ENCODE data around the gene INTS14. TPM values are rescaled to one million over a fixed set of nuclear protein-coding genes. Genes with fewer than 3 reads are reported as not detected.

Gene INTS14
- 10 to 100 TPM; 23.5 to 33.6 (median 26.4) TPM for total RNA-seq
- total RNA-seq (2013): 32.3 TPM

DNA sequence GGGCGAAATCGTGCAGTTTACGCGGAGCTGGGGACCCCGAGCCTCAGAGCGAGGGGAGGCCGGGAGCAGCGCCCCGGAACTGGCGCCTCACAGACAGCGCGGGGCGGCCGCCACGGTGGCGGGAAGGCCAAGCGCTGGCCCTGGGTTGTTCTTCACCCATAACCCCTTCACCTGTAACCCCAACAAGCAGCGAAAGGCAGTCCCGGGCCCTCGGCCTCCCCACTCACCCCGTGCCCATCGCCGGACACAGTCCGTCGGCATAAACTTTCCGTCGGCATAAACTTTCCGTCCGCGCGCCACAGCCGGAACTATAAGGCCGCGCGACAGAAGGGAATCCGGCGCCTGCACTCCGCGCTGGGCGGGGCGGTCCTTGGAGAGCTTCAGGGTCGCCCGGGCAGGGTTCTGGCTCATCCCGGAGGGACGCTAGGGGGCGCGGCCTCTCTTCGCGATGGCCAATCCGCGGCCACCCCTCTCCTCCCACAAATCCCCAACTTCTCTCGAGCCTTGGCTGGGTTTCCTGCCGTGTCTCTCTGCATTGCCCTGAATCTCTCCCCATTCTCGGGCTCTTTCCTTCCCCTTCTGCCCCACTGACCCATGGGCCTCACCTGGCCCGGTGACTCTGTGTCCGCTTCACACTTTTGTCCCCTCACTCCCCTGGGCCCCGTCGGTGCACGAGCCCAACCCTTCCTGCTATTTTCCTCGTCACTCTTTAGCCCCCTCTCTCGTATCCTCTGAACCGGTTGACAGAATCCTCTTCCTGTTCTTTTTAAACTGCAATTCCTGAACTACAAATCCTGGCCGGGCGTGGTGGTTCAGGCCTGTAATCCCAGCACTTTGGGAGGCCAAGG, at the start of gene INTS14:
TSS of gene INTS14 (minus strand) at position 261 of the 848 bp plus-strand sequence. CDS start 3,751 bp downstream, outside the sequence.
- H3K9me3 Mint-ChIP-seq: no peaks in the 10 kb centered on the region
- Histone ChIP-seq H3K4me3 (ENCODE audit: low read length) (peak within 1 kb of the TSS; percentile 79), H3K36me3 (ENCODE audit: control insufficient read depth, insufficient read depth, low read length) (no peaks in the 10 kb centered on the region), H3K9me3 (ENCODE audit: control insufficient read depth, insufficient read depth, low read length) (no peaks in the 10 kb centered on the region), H3K27ac (ENCODE audit: low read length) (peak within 1 kb of the TSS; percentile 93), H3K27me3 (ENCODE audit: control insufficient read depth, insufficient read depth, low read length) (no peaks in the 10 kb centered on the region), H3K4me1 (ENCODE audit: control insufficient read depth, insufficient read depth, low read length) (peaks cover 24% of the 10 kb centered on the region)
- H3K36me3 Mint-ChIP-seq: no peaks in the 10 kb centered on the region
- intact Hi-C loops (cut with micrococcal nuclease): loop anchor here (1.0 kb wide), 1 partner anchor 258 kb away; the partner anchor contains the start of gene RAB11A
- WGBS (ENCODE audit: insufficient coverage): 0% methylated on average over 64 of the region's 64 CpGs
- H3K27ac Mint-ChIP-seq: peak within 1 kb of the TSS; percentile 97
- H3K4me3 Mint-ChIP-seq: peak within 1 kb of the TSS; percentile 99
- H3K4me1 Mint-ChIP-seq: peaks cover 22 to 34% of the 10 kb centered on the region in 2 donors
- DNase-seq (peak; percentile 83 to 95), ATAC-seq (peak; percentile 94 to 96 (median 95))
- TF ChIP-seq, protein P1, sequence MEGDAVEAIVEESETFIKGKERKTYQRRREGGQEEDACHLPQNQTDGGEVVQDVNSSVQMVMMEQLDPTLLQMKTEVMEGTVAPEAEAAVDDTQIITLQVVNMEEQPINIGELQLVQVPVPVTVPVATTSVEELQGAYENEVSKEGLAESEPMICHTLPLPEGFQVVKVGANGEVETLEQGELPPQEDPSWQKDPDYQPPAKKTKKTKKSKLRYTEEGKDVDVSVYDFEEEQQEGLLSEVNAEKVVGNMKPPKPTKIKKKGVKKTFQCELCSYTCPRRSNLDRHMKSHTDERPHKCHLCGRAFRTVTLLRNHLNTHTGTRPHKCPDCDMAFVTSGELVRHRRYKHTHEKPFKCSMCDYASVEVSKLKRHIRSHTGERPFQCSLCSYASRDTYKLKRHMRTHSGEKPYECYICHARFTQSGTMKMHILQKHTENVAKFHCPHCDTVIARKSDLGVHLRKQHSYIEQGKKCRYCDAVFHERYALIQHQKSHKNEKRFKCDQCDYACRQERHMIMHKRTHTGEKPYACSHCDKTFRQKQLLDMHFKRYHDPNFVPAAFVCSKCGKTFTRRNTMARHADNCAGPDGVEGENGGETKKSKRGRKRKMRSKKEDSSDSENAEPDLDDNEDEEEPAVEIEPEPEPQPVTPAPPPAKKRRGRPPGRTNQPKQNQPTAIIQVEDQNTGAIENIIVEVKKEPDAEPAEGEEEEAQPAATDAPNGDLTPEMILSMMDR (IDR thresholded peaks at IDR 0.05): peak; percentile 30
- no peaks in the 10 kb centered on the region for H3K27me3 Mint-ChIP-seq (ENCODE audit: low read depth in 2 of 2)

DNA sequence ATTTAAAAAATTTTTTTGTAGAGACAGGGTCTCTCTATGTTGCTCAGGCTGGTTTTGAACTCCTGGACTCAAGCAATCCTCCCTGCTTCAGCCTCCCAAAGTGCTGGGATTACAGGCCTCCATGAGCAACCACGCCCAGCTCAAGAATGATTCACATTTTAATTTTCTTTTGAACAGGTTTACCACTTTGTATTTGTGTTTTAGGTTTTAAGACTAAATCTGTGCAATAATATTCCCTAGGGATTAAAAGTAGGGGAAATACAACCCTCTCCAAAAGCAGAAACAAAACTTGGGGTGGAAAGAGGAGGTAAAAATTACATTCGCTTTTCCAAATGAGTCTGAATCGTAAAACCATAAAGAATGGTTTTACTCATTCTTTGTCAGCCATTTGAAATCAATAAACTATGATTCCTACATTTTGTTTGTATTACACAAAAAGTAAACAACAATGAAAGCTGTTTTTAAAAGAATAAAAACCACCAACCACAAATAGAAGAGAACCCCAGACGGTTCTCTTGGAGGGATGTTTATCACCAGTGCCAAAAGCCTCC, 48.6 kb upstream of the INTS14 start:
- DNase-seq: no peak
- Mint-ChIP-seq H3K27ac (peak overlapping the region in 1 of 2 donors; percentile 67), H3K36me3 (peaks cover 9% of the 10 kb centered on the region), H3K27me3 (ENCODE audit: low read depth in 2 of 2) (no peaks in the 10 kb centered on the region), H3K4me3 (no peak overlapping the region), H3K4me1 (no peaks in the 10 kb centered on the region), H3K9me3 (no peaks in the 10 kb centered on the region)
- peaks cover 77% of the 10 kb centered on the region for H3K36me3 ChIP-seq (ENCODE audit: control insufficient read depth, insufficient read depth, low read length)
- no peaks in the 10 kb centered on the region for H3K27me3 ChIP-seq (ENCODE audit: control insufficient read depth, insufficient read depth, low read length)
- H3K4me1 ChIP-seq (ENCODE audit: control insufficient read depth, insufficient read depth, low read length): no peaks in the 10 kb centered on the region
- H3K9me3 ChIP-seq (ENCODE audit: control insufficient read depth, insufficient read depth, low read length): no peaks in the 10 kb centered on the region
- no peak overlapping the region for H3K4me3 ChIP-seq (ENCODE audit: low read length)
- no peak for ATAC-seq
- 69% methylated on average over 2 of the region's 4 CpGs for WGBS (ENCODE audit: insufficient coverage)
- TF ChIP-seq, protein P1 (IDR thresholded peaks at IDR 0.05): no peak
- intact Hi-C loops (cut with micrococcal nuclease): no loop called here
- H3K27ac ChIP-seq (ENCODE audit: low read length): no peak overlapping the region

DNA sequence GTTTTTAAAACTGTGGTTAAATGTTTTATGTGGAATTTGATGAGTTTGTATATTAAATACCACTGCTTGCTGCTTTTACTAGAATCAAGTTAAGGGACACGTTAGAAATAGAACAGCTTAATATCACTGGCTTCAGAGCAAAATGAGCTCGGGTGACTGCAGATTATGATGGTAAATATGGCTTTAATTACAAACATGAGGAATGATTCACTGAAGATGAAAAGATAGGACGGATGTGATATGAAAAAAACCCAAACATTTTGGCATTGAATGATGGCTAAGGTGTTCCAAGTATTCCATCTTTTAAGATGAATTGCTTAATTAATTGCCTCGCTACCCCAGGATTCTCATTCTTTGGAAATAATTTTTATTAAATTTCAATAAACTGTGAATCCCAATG, 44.5 kb upstream of the INTS14 start:
- H3K4me3 ChIP-seq (ENCODE audit: low read length): no peak overlapping the region
- no peak overlapping the region for H3K27ac ChIP-seq (ENCODE audit: low read length)
- no peaks in the 10 kb centered on the region for H3K27me3 ChIP-seq (ENCODE audit: control insufficient read depth, insufficient read depth, low read length)
- no peaks in the 10 kb centered on the region for H3K9me3 ChIP-seq (ENCODE audit: control insufficient read depth, insufficient read depth, low read length)
- TF ChIP-seq, protein P1 (IDR thresholded peaks at IDR 0.05): no peak
- Mint-ChIP-seq H3K27me3 (ENCODE audit: low read depth in 2 of 2) (no peaks in the 10 kb centered on the region), H3K4me3 (no peak overlapping the region), H3K27ac (no peak overlapping the region), H3K36me3 (peaks cover 6% of the 10 kb centered on the region), H3K4me1 (peaks cover 0 to 1% of the 10 kb centered on the region in 2 donors), H3K9me3 (no peaks in the 10 kb centered on the region)
- intact Hi-C loops (cut with micrococcal nuclease): no loop called here
- H3K36me3 ChIP-seq (ENCODE audit: control insufficient read depth, insufficient read depth, low read length): peaks cover 59% of the 10 kb centered on the region
- ATAC-seq (no peak), DNase-seq (no peak)
- WGBS (ENCODE audit: insufficient coverage): 91% methylated on average over 3 of the region's 4 CpGs
- no peaks in the 10 kb centered on the region for H3K4me1 ChIP-seq (ENCODE audit: control insufficient read depth, insufficient read depth, low read length)
